Amniotic stem cell (primary cell): ENCODE data around the gene EHMT1.

ENCODE experiments used
- DNase-seq: peaks from one replicate; lab custom pipeline; 2025; lab: John Stamatoyannopoulos, UW

EHMT1 gene

DNA sequence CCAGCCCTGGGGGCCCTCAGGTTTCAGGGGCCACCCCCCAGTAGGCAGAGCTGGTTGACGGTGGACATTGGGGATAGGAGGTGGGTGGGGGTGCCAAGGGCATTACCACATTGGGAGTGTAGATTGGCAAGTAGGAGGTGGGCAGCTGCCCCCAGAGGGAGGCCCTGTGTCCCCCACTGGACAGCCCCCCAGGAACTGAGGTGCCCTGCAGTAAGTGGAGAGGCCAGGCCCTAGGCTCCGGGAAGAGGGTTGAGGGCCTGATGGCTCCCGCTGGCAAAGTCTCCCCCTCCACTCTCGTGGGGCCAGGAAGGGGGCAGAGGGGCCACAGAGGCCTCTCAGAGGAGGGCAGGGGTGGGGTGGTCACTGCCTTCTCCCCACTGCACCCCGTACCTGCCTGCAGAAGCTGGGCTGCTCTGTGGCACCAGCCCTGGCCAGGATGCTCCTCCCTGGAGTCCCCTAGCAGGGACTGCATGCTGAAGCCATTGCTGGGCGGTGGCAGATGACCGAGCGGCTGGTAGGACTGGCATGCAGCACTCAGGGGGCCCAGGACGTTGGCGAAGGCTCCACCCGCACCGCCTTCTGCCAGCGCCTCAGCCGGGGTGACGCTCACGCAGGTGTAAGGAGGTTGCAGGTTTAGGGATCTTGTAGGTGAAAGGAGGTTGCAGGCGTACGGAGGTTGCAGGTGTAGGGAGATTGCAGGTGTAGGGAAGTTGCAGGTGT lies 169.1 kb downstream of the EHMT1 start:
- DNase-seq, result no peak

DNA sequence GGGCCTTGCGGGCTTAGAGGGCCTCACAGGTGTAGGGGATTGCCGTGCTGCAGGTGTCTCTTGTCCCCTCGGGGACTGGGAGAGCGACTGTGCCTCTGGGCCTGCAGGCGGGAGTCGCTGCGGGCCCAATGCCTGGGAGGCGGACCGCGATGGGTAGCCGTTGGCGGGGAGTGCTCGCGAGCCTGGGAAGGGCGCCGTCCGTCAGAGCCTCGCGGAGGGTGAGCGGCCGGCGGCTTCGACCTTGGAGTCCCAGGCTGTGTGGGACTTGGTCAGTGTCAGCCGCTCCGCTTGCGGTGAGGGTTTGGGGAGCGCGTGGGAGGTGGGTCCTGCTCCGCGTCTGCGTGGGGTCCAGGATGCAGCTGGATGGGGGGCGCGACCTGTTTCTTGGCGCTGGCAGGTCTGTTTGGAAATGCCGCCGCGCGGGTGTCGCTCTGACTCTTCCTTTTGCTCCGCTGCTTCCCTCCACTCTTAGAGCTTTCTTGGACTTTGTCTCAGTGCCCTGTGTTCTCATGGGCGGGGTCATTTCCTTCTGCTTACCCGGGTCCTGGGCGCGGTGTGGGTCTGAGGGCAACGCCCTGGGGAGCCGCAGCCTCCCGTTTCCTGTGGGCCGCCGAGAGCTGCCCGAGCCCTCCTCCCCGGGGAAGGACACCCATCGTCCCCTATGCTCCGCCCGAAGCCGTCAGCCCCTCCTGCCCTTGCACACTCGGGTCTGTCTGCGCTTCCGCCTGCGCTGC lies 169.9 kb downstream of the EHMT1 start:
- no peak for DNase-seq

DNA sequence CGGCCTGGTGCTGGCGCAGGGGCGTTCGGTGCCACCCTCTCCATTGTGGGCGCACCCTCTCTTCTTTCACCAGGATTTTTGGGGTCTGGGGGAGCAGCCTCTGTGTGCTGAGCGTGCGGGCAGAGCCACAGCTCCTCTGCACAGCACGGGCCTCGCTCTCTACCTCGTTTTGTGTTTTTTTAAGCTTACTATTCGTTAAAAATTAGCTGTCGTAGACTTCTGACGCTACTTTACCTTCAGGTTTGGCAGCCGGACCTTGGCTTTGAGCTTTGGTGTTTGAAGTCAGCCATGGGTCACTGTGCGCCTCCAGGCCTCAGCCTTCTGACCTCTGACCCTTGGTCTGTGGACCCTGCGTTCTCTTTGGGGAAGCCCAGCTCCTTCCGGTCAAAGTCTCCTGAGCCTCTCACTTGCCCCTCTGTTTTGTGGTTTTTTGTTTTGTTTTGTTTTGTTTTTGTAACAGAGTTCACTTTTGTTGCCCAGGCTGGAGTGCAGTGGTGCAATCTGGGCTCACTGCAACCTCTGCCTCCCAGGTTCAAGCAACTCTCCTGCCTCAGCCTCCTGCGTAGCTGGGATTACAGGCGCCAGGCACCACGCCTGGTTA lies 170.6 kb downstream of the EHMT1 start:
- no peak for DNase-seq

DNA sequence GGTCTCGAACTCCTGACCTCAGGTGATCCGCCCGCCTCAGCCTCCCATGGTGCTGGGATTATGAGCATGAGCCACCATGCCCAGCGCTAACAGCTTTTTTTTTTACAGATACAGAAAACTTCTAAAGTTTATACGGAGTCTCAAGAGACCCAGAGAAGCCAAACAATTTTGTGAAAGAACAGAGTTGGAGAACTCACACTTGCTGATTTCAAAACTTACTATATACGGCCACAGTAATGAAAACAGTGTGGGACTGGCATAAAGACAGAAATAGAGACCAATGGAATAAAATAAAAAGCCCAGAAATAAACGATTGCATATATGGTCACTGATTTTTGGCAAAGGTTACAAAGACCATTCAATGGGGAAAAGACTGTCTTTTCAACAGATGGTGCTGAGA lies 173.1 kb downstream of the EHMT1 start:
- no peak for DNase-seq

DNA sequence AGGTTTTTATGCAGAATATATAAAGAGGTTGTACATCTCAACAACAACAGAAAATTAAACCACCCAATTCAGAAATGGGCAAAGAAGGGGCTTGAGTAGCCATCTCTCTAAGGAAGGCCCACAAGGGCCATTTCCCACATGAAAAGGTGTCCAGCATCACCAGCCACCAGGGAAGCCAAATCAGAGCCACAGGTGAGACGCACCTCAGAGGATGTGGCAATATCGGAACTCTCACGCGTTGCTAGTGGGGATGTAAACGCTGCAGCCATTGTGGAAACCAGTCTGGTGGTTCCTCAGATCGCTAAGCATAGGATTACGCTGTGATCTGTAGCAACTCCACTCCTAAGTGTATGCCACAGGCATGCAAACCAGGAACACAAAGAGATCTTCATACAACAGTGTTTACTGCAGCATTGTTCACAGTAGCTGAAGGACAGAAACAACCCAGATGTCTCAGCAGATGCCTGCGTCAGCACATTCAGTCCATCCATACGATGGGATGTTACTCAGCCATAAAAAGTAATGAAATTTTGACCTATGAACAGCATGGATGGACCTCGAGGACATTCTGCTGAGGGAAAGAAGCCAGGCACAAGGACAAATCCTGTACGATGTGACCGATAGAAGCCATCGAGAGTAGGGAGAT lies 174.5 kb downstream of the EHMT1 start:
- DNase-seq, result no peak

DNA sequence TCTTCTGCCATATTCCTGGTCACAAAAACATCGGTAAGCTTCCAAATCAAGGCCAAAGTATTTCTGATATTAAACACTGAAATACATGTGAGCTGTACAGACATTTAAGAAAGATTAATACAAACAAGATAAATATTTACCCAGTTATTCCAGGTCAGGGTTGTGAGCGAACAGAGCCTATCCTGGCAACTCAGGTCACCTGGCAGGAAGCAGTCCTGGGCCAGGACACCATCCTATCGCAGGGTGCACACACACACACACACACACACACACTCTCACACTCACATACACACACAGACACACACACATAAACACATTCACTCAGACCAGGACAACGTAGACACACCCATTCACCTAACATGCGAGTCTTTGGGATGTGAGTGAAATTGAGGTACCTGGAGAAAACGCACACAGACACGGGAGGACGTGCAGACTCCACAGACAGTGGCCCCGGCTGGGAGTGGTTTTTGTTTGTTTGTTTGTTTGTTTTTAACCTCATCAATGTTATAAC lies 176.4 kb downstream of the EHMT1 start:
- DNase-seq, result no peak

DNA sequence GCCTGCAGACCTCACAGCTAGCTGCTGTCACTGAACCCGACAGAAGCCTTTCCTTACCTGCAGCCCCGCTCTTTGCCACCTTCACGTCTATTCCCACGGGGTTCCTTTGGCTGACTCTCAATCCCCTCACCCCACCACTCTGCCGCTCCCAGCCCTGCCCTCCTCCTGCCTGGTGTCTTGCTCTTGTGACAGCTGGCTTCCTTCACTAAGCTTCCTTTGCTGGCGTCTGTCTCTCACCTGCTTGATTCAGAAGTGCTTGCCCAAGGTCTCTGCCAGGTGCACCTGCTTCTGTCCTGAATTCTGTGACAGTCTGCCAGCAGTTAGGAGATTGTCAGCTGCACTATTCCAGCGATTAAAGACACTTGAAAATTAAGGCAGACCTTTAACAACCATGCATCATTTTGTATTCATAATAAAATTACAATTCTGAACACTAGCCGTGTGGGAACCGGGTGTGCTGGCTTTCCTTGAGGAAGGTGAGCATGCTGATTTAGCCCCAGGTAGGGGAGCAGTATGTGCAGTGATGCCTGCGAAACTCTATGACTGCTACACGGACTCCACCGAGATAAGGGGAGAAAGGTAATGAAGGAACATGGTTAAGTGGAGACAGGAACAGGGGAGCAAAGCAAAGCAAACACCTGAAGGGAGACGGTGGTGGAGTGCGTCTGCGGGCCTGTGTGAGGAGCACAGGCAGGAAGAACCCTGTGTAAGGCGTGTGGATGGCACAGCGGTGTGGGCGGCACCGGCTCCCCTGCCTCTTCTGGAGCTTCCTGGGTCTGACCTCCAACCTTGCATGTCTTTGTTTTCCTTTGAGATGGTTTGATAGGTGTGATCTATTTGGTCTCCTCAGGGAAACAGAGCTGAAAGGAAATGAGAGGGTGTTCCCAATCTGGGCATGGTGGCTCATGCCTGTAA lies 178.7 kb downstream of the EHMT1 start:
- DNase-seq, result no peak

DNA sequence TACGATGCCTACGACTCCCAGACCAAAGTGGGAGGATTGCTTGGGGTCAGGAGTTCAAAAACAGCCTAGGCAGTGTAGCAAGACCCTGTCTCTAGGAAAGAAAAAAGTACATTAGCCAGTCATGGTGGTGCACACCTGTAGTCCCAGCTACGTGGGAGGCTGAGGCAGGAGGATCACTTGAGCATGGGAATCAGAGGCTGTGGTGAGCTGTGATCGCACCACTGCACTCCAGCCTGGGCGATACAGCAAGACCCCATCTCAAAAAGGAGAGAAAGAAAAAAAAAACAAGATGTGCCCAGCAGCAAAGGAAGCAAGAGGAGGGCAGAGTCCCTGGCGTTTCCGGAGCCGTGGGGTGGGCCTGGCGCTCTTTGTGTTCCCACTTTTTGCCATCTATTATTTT lies 179.3 kb downstream of the EHMT1 start:
- DNase-seq, result no peak

DNA sequence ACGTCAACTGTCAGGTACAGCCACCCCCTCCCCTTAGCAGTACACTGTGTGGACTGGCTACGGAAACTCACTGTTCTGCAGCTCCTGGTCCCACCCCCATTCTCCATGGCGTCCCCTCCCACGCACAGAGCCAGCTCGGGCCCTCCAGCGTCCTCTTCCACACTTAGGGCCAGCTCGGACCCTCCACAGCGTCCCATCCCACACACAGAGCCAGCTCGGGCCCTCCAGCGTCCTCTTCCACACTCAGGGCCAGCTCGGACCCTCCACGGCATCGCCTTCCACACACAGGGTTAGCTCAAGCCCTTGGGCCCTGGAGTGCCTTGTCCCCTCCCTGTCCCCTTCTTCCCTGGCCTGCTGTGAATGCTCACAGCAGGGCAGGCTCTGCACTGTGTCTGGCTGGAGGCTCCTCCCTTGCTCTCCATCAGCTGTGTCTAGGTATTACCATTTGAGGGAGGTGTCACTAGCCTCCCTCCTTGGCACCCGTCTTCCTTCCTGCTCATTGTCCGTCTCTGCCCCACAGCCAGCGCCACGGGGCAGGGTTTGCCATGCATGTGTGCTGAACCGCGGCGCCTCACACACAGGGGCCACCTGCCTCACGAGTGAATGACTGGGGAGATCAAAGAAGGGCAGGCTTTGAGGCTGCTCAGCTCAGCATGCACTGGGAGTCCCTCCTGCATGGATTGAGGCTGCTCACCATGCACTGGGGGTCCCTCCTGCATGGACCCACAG lies 180.3 kb downstream of the EHMT1 start:
- no peak for DNase-seq

DNA sequence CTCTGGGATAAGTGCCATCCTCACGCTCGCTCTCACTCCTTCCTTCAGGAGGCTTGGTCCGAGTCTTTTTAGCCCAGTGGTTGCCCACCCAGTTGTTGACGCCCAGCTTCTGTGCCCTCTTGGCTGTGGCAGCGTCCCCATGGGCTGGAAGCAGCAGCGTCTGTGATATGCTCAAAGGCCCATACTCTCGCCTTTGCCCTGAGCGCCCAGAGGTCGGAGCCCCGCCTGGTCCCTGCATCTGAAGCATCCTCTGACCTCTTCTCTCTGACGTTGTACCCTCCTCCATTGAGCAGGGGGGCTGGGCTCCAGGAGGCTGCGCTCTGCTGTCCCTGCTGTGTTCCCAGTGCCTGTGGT lies 180.8 kb downstream of the EHMT1 start:
- DNase-seq, result no peak

DNA sequence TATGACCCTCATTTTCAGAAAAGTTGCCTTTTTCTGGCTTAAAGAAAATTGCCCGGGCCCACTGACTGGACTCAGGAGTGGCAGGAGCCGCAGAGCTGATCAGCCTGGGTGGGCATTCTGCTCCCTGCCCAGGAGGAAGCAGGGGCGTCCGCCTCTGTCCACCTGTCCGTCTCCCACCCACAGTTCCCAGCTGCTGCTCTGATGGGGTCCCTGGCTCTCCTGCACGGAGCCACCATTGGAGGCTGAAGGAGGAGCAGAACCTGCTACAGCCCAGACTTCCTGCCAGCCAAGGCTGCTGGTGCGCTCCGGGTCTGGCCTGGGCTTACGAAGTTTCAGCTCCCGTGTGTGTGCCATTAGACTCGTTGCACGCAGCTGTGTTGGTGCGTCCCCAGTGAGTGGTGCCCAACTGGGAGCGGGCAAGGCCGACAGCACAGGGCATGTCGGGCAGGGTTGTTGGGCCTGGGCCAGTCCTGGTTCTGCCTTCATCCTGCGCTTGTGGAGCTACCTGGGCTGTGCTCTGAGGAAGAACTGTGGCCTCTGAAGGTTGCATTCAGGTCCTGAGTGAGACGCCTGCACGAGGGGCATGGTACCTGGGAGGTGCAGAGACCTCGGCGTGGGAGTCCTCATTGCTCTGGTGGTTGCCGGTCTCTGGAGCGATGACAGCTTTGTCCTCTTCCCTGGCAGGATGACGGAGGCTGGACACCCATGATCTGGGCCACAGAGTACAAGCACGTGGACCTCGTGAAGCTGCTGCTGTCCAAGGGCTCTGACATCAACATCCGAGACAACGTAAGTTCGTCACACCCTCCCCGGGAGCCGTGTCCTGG lies 181.6 kb downstream of the EHMT1 start:
- DNase-seq, result no peak

DNA sequence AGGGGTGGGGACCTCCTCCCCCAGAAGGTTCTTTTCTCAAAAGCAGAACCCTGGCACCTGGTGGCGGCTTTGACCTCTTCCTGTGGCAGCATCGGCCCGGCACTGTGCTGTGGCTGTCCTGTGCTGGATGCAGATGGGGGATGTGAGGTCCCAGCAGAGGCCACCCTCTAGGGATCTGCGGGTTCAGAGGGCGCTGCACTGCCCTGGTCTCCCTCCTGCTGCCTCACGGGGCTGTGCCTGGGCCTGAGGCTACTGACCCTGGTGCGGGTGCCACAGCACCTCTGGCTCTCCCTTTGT lies 182.2 kb downstream of the EHMT1 start:
- no peak for DNase-seq

DNA sequence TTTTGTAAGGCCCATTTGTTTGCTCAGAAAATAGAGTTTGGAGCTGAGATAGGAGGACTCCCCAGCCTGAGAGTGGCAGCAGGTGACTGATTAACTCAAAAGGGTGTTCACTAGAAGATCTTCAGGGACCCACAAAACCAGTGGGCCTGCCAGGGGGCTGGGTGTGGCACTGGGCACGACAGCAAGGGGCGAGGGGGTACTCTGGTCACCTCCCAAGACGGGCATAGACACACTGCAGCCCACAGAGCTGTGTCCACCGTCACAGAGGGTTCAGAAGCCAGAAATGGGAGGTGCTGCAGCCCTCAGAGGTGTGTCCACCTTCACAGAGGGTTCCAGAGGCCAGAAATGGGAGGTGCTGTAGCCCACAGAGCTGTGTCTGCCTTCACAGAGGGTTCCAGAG lies 183.2 kb downstream of the EHMT1 start:
- no peak for DNase-seq

DNA sequence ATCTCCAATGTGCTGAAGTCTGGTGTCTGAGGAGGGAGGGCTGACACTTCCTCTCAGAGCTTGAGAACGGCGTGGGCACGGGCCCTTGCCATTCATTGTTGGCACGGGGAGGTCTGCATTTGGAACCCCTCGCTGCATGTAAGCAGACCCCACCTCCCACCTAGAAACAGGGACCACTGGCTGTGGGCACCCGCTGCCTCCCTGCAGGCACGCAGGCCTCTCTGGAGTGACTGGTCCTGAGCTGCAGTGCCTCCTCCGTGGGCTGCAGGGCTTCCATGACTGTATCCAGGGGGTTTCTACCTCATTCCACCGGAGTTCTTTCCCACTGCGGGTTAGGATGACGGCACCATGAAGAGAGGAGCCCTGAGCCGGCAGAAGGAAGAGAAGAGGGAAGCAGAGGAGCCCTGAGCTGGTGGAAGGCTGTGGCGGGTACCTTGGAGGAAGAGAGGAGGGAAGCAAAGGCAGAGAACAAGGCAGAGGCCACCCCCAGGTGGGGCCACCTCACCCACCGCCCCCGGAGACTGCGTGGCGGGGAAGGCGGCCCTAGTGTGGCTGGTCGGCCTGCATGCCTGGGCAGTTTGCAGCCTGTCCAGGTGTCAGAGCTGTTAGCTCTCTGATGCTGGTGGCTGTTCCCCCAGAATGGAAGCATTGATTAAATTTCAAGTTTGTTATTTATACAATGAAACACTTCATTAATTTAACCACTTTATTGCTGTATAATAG lies 183.9 kb downstream of the EHMT1 start:
- DNase-seq, result no peak

DNA sequence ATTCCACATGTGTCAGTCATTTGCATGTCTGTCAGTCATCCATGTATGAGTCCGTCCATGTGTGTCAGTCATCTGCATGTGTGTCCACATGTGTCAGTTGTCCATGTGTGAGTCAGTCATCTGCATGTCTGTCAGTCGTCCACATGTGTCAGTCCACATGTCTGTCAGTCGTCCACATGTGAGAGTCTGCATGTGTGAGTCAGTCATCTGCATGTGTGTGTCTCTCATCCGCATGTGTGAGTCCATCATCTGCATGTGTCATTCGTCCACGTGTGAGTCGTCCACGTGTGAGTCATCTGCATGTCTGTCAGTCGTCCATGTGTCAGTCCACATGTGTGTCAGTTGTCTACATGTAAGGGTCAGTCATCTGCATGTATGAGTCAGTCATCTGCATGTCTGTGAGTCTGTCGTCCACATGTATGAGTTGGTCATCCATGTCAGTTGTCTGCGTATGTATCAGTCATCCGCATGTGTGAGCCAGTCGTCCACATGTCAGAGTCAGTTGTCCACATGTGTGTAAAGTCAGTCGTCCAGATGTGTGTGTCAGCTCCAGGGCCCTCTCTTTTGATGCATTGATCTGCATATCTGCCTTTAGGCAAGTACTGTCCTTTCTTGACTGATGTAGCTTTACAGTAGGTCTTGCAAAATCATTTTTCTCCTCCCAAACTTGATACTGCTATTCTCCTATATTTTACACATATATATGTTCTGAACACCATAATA lies 186.3 kb downstream of the EHMT1 start:
- no peak for DNase-seq

DNA sequence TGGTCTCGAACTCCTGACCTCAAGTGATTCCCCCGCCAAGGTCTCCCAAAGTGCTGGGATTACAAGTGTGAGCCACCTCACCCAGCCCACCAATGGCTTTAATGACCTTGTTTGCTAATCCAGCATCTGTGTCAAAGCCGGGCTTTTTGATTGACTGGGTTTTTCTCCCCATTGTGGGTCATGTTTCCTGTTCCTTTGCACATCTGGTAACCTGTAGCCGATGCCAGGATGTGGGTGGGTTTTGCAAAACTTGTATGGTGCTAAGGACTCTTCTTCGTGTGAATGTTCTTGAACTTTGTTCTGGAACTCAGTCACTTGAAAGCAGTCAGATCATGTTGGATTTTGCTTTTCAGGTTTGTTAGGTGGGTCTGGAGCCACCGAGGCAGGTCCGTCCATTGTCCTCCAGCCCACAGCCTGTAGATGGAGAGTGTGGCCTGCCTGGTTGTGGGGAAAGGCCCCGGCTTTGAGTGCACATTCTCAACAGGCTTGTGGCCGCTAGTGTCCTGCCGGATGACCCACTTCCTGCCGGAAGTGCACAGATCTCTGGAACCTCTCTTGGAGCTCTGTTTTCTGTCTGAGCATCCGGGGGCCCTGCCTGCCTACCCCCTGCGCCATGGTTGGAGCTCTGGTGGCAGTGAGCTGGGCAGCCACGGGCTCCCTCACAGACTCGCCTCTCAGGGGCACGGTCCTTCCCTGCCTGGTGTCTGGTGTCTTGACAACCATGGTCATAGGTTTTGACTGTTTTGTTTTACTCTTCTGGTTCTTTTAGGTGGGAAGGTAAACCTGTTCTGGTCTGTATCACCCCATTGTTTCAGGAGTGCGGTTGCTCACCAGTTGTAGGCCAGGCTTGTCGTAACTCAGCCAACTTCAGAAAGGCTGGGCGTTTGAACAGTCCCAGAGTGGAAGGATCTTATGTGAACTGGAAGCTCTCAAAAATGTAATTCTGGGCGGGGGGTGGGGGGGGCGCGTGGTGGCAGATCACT lies 189.2 kb downstream of the EHMT1 start:
- no peak for DNase-seq

DNA sequence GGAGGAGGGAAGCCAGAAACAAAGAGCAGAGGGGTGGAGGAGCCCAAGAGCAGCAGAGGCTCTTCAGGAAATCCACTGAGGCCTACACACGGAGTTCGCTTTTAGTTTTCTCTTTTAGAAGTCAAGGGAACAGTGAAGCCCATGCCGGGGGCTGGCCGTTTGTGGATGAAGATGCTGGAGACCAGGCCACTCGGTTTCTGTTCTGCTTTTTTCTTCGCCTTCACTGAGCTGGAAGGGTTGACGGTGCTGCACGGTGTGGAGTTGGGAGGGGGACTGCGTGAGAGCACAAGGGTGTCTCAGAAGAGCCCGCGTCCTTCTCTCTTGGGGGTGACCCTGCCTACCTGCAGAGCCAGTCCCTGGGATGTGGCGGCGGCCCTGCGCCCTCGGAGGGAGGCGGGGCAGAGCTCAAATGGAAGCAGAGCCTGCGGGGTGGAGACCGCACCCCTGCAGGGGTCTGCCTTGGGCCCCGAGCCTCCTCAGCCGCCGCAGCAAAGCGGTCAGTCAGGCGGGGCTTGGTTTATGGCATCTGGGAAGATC lies 190.3 kb downstream of the EHMT1 start:
- no peak for DNase-seq
